Stimulated activated CD4-positive, alpha-beta T cell treated with anti-CD3 and anti-CD28 coated beads, Interleukin-15, amount 100 ng/mL, for 48 hours (primary cell): ENCODE results near the gene ZNF878.
A peak's percentile ranks its signal among the peaks of the same experiment; 100 is the strongest.

Source experiments
- DNase-seq, 2 donors: peaks; one replicate each; pipeline ENCODE4 v3.0.0-alpha.2; 2020; ENCODE audit warnings: low read depth in 2 of 2

The ZNF878 gene

DNA sequence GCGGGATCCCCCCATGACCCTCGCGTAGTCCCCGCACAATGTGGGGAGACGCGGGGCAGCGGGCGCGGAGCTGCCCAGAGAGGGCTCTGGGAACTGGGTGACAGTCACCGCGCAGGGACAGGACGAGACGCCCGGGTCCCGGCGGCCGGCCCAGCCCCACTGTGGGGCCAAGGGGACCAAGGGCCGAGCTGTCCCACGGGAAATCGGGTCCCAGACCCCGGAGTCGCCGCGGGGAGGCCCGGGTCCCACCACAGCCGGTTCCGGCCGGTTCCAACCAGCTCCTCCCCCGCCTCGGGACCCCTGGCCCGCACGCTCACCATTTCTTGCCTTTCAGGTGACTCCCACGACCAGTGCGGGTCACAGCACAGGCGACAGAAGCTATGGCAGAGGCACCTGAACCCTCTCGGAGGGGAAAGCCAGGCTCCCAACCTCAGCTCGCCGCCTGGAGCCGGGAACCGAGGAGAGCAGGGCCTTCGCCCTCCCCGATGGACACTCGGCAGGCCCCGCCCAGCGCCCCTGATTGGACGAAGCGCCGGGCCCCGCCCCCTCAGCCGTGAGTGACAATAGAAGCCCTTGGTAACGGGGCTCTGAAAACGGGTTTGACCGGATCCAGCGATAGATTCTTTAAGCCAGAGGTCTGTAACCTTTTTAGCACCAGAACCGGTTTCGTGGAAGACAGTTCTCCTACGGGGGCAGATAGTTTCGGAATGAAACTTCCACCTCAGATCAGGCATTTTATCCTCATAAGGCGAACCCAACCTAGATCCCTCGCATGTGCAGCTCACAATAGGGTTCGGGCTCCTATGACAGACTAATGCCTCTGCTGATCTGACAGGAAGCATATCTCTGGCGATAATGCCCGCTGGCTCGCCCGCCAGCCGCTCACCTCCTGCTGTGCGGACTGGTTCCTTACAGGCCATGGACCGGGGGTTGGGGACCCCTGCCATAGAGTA lies 17.3 kb downstream of the ZNF878 start, which contains the start of gene ZNF433:
Gene ZNF433 (minus strand): TSS at position 460 of the 953 bp plus-strand sequence. CDS start 140 bp downstream, at position 320.
- peak; percentile 49 to 62 for DNase-seq

DNA sequence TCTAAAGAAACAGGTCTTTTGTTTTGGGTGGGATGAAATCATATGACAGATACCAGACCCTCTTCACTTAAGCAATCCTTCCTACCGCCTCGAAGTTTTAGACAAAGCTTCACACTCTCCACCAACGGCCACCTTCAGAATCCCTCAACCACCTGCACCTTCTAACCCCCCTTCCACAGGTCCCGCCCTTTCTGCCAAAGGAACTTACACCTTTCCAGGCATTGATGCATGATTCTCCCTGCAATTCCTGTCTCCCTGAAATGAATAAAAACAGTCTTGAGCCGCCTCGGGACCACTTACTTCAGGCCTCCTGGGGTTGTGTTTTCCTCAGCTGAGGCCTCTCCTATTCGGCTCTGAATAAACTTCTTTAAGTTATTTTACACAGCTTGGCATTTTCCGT lies 18.1 kb downstream of the ZNF878 start:
- DNase-seq, result no peak

DNA sequence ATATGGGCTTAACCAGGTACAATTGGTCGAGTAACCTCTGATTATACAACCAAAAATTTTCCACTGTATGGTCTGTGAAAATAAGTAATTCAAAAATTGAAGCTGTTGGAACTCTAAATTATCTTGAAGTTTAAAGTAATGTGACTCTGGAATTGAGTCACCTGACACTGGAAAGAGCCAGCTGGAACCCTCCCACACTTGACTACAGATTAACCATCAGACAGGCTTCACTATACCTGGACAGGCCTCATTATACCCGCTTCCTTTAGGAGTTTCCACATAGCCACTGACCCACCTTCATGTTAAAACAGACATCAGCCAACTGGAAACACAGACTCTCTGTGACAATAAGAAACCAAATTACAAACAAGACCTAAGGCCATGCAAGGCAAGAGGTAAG lies 18.6 kb downstream of the ZNF878 start:
- no peak for DNase-seq

DNA sequence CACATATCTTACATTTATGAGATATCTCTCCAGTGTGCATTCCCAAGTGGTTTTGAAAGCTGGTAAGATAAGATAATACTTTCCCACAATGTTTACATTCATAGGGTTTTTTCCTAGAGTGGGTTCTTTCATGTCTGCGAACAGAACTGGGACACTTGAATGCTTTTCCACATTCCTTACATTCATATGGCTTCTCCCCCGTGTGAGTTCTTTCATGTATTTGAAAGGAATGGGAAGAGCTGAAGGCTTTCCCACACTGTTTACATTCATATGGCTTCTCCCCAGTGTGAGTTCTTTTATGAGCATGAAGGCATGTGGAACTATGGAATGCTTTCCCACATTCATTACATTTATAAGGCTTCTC lies 37.0 kb downstream of the ZNF878 start:
- no peak for DNase-seq

DNA sequence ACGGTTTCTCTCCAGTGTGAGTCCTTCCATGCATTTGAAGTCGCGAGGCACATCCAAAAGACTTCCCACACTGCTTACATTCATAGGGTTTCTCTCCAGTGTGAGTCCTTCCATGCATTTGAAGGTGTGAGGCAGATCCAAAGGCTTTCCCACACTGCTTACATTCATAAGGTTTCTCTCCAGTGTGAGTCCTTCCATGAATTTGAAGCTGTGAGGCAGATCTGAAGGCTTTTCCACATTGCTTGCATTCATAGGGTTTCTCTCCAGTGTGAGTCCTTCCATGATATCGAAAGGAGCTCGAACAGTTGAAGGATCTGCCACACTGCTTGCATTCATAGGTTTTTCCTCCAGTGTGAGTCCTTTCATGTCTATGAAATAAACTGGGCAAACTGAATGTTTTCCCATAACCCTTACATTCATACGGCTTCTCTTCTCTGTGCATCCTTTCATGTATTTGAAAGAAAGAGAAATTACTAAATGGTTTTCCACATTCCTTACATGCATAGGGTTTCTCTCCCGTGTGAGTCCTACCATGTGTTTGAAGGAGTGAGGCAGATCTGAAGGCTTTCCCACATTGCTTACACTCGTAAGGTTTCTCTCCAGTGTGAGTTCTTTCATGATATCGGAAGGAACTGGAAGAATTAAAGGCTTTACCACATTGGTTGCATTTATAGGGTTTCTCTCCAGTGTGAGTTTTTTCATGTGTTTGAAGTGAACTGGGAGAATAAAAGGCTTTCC lies 37.6 kb downstream of the ZNF878 start:
- no peak for DNase-seq

DNA sequence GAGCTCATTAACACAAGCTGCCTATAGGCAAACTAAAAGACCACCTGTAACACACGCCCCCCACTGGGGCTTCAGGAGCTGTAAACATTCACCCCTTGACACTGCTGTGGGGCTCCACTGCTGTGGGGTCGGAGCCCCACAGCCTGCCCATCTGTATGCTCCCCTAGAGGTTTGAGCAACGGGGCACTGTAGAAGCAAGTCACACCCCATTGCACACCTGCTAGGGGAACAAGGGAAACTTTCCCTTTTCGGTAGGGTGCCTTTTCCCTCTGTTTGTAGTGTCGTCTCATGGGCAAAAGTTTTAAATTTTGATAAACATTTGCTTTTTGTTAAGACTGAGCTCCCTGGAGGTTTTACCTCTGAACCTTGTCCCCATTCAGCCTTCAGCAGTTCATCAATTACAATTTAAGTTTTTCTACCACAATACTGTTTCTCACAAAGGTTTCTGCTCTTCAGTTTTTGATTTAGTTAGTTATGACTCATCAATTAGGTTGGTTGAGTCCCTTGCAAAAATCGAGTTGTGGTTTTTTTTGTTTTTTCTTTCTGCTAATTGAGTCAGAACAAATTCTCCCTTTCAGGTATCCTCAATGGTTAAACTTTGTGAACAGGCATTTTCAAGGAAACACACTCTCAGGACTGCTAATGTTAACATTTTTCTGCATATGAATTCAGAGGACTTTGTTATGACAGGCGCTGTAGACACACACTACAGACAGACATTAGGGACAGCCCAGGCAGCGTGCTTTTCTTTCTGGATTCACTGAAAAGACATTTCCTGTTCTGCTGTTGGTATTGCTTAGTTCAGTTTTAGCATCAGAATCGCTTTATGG lies 52.4 kb downstream of the ZNF878 start:
- no peak for DNase-seq

DNA sequence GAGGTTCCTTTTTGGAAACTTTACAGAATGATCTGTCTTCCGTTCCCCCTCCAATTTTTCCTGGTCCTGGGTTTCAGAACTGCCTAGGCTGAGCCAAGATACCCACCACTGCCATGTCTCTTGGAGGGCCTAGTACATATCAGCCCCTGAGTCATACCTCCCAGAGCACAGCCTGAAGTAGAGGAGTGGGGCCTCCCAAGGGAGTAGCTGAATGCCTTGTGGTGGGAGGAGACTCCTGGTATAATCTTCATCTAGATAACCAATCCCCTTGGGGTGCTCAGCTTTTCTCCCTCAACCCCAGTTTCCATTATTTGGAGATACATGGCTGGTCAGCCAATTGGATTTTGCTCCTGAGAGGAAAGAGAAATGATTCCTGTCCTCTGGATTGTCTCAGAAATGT lies 57.6 kb downstream of the ZNF878 start:
- no peak for DNase-seq
